ENCODE results near the gene TEX38. TPM values are rescaled to one million over a fixed set of nuclear protein-coding genes. Genes with fewer than 3 reads are reported as not detected.

TEX38 gene
- total and polyA plus RNA-seq, 2 experiments from 2014 or later = not detected

DNA sequence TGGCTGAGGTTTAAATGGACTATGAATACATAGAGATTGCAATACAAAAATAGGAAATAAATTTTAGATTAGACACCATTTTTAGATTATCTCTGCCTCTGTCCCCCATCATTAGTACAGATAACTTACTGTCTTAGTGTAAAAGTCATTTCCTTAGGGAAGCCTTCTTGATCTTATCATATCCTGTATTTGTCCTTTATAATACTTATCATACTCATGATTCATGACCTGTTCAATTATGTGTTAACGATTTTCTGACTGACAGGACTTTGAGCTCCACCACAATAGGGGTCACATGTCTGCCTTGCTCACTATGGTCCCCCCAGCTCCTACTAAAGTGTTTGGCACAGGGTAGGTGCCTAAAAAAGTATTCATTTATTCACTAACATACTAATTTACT lies 14.6 kb downstream of the TEX38 start (continued):
- TF ChIP-seq, protein P1, sequence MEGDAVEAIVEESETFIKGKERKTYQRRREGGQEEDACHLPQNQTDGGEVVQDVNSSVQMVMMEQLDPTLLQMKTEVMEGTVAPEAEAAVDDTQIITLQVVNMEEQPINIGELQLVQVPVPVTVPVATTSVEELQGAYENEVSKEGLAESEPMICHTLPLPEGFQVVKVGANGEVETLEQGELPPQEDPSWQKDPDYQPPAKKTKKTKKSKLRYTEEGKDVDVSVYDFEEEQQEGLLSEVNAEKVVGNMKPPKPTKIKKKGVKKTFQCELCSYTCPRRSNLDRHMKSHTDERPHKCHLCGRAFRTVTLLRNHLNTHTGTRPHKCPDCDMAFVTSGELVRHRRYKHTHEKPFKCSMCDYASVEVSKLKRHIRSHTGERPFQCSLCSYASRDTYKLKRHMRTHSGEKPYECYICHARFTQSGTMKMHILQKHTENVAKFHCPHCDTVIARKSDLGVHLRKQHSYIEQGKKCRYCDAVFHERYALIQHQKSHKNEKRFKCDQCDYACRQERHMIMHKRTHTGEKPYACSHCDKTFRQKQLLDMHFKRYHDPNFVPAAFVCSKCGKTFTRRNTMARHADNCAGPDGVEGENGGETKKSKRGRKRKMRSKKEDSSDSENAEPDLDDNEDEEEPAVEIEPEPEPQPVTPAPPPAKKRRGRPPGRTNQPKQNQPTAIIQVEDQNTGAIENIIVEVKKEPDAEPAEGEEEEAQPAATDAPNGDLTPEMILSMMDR (conservative IDR thresholded peaks at IDR 0.05; ENCODE audit: low read depth in 2 of 2) = no peak
- TF ChIP-seq REST (IDR thresholded peaks at IDR 0.05; ENCODE audit: unreplicated experiment) = no peak
- TF ChIP-seq JUNB (IDR thresholded peaks at IDR 0.05; ENCODE audit: unreplicated experiment) = no peak
- no peak for TF ChIP-seq ZNF114 (CRISPR knock-in tag; IDR thresholded peaks at IDR 0.05)
- no peak for TF ChIP-seq EZH2phosphoT487 (IDR thresholded peaks at IDR 0.05; ENCODE audit: unreplicated experiment)
- TF ChIP-seq STAT1 (IDR thresholded peaks at IDR 0.05; ENCODE audit: unreplicated experiment) = no peak
- no peak for TF ChIP-seq NANOG (IDR thresholded peaks at IDR 0.05; ENCODE audit: borderline replicate concordance)
- TF ChIP-seq CREB1 (CRISPR knock-in tag; IDR thresholded peaks at IDR 0.05; ENCODE audit: low read depth) = no peak
- no peak for TF ChIP-seq EZH2 (IDR thresholded peaks at IDR 0.05; ENCODE audit: low read depth, unreplicated experiment)

- H3K27ac Mint-ChIP-seq = no peak overlapping the region
- H3K36me3 Mint-ChIP-seq (ENCODE audit: low read depth) = peaks cover 71% of the 10 kb centered on the region
- H3F3A ChIP-seq (replicated peaks; ENCODE audit: low read depth) = no peaks in the 10 kb centered on the region
- peaks cover 50% of the 10 kb centered on the region for H3K36me3 ChIP-seq (ENCODE audit: insufficient read depth)
- ATAC-seq (no peak), DNase-seq (ENCODE audit: low spot score) (no peak)
- no peak overlapping the region for H3K27ac ChIP-seq (ENCODE audit: low read depth)
- H3K4me3 Mint-ChIP-seq = no peak overlapping the region
- H4K20me1 ChIP-seq (replicated peaks; ENCODE audit: insufficient read depth) = peaks cover 4% of the 10 kb centered on the region; the same call in 1 of the 2 replicates
- no peaks in the 10 kb centered on the region; the same call in 1 of the 3 replicates for H3K4me1 Mint-ChIP-seq
- no peaks in the 10 kb centered on the region for H3K4me1 ChIP-seq (ENCODE audit: insufficient read depth)
- no peak overlapping the region for H3K4me3 ChIP-seq
- no peak overlapping the region for H3K4me2 ChIP-seq
- H3K9me3 Mint-ChIP-seq = no peaks in the 10 kb centered on the region
- no peaks in the 10 kb centered on the region for H3K27me3 ChIP-seq (ENCODE audit: insufficient read depth)
- no peaks in the 10 kb centered on the region for H3K9me2 ChIP-seq (ENCODE audit: insufficient read depth)
- peaks cover 2% of the 10 kb centered on the region for H3K27me3 Mint-ChIP-seq (ENCODE audit: insufficient read depth, low read depth, poor library complexity)
- no peak overlapping the region for H2AFZ ChIP-seq
- H3K79me2 ChIP-seq (replicated peaks; ENCODE audit: insufficient read depth) = no peaks in the 10 kb centered on the region
- TF ChIP-seq EZH2phosphoT487 (IDR thresholded peaks at IDR 0.05; ENCODE audit: unreplicated experiment) = no peak
- TF ChIP-seq STAT1 (IDR thresholded peaks at IDR 0.05; ENCODE audit: unreplicated experiment) = no peak
- no peak for TF ChIP-seq EZH2 (IDR thresholded peaks at IDR 0.05; ENCODE audit: low read depth, unreplicated experiment)
- TF ChIP-seq NANOG (IDR thresholded peaks at IDR 0.05; ENCODE audit: borderline replicate concordance) = no peak
- TF ChIP-seq CREB1 (CRISPR knock-in tag; IDR thresholded peaks at IDR 0.05; ENCODE audit: low read depth) = no peak
- TF ChIP-seq, protein P1 (conservative IDR thresholded peaks at IDR 0.05; ENCODE audit: low read depth in 2 of 2) = no peak
Observed at GRCh38 chr1:46687093-46687659, 15.5 kb downstream of the TEX38 start.
